H1 (cell line): ENCODE data around the gene RCE1. TPM values are rescaled to one million over a fixed set of nuclear protein-coding genes. Genes with fewer than 3 reads are reported as not detected.

Experiments
- ASH2L ChIP-seq: fragments of 200-600, 300-600 bp; sonication (generic); IDR thresholded peaks from one replicate; pipeline ENCODE4 v1.7.1; 2017; ENCODE audit warnings: low read length
- ATF2 ChIP-seq: IDR thresholded peaks from 2 replicates; pipeline ENCODE4 v1.6.1; 2012; ENCODE audit warnings: low read length, inconsistent platforms
- BACH1 ChIP-seq: IDR thresholded peaks from 2 replicates; pipeline ENCODE4 v1.6.1; 2012; ENCODE audit warnings: low read length, improper control_type of control experiment
- BCL11A ChIP-seq, 2 experiments: IDR thresholded peaks; one replicate each; pipeline ENCODE4 v1.6.1; 2011; ENCODE audit warnings: low read depth in 2 of 2, low read length in 2 of 2, mild to moderate bottlenecking in 2 of 2
- CBX8 ChIP-seq: fragments of 300-800, 300-1000 bp; sonication (generic); IDR thresholded peaks from 2 replicates; pipeline ENCODE4 v1.7.1; 2016; ENCODE audit warnings: low read depth, low read length, borderline replicate concordance
- EZH2 ChIP-seq: fragments of 200-600 bp; sonication (generic); IDR thresholded peaks from 2 replicates; pipeline ENCODE4 v1.7.1; 2012; ENCODE audit warnings: low read depth, mild to moderate bottlenecking, moderate library complexity, low read length, inconsistent platforms; ENCODE audit not compliant: severe bottlenecking
- FOSL1 ChIP-seq: IDR thresholded peaks from 2 replicates; pipeline ENCODE4 v1.6.1; 2011; ENCODE audit warnings: mild to moderate bottlenecking, low read depth, low read length, moderate library complexity; ENCODE audit not compliant: insufficient read depth
- KDM4A ChIP-seq: IDR thresholded peaks from one replicate; pipeline ENCODE4 v1.7.1; 2012; ENCODE audit warnings: low read depth, mild to moderate bottlenecking, moderate library complexity, low read length, inconsistent platforms; ENCODE audit not compliant: severe bottlenecking
- NRF1 ChIP-seq: IDR thresholded peaks from 2 replicates; pipeline ENCODE4 v1.6.1; 2011; ENCODE audit warnings: mild to moderate bottlenecking, low read depth, low read length, improper control_type of control experiment
- POU5F1 ChIP-seq: IDR thresholded peaks from 2 replicates; pipeline ENCODE4 v1.6.1; 2011; ENCODE audit warnings: low read depth, mild to moderate bottlenecking, low read length, moderate library complexity
- SP1 ChIP-seq: IDR thresholded peaks from 2 replicates; pipeline ENCODE4 v1.6.1; 2011; ENCODE audit warnings: low read depth, low read length
- TCF12 ChIP-seq: IDR thresholded peaks from 2 replicates; pipeline ENCODE4 v1.6.1; 2011; ENCODE audit warnings: low read depth, mild to moderate bottlenecking, low read length
- polyA plus RNA-seq, 7 experiments: library from polyadenylated mRNA; depleted of rRNA in 3 of 7; stranded (reverse) in 5 of 7; unstranded in 2 of 7; fragments of >200 nt in 5 of 7; fragments of 200-250 nt in 2 of 7; gene quantifications; 1 replicate in 5 of 7; 2 replicates in 1 of 7; 4 replicates in 1 of 7; pipeline versions ENCODE4 v1.2.1 to v1.2.3, GENCODE V29; 2011 to 2013; ENCODE audit warnings: missing spikeins in 2 of 7, mixed read lengths in 2 of 7
- total RNA-seq: library from RNA; stranded (reverse); fragmentation: NEBNext Ultra II Directional; extraction: Animal tissue kit (Norgen Biotek cat#: 25700); gene quantifications from 2 replicates; pipeline ENCODE4 v1.2.1, GENCODE V29; 2021

The RCE1 gene
- total and polyA plus RNA-seq, 2 of the 8 experiments (the other 6 are each of a cell fraction or from before 2014, with no cell fraction given), result 35.8 to 84.8 TPM

- TF ChIP-seq ATF2 (no peak), NRF1 (no peak), TCF12 (no peak), ASH2L (no peak), SP1 (no peak), KDM4A (no peak), BCL11A (IDR thresholded peaks at IDR 0.05; ENCODE audit: low read depth in 2 of 2, low read length in 2 of 2) (no peak), FOSL1 (no peak), POU5F1 (no peak), EZH2 (no peak), BACH1 (no peak), CBX8 (no peak)
Measured at GRCh38 chr11:66883016-66883965, 40.0 kb downstream of the RCE1 start (continued).
